ENCODE data around the gene LBR.

Gene LBR

DNA sequence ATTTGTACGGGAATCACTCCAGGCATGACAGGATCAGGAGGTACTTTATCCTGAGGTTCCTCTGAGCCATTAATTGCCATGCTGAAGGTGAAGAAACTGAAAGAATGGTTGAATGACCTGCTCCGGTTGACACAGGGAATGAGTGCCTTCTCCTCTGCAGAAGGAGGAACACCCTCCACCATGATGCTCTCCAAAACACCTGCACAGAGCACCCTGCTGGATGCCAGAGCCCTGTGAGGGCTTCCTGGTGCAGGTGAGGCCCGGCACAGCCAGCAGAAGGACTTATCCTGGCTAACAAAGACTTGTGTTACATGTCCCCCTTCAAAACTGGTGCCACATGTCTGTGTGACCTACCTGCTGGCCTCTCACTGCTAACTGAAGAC, 14.3 kb upstream of the LBR start:
- no peak for DNase-seq

DNA sequence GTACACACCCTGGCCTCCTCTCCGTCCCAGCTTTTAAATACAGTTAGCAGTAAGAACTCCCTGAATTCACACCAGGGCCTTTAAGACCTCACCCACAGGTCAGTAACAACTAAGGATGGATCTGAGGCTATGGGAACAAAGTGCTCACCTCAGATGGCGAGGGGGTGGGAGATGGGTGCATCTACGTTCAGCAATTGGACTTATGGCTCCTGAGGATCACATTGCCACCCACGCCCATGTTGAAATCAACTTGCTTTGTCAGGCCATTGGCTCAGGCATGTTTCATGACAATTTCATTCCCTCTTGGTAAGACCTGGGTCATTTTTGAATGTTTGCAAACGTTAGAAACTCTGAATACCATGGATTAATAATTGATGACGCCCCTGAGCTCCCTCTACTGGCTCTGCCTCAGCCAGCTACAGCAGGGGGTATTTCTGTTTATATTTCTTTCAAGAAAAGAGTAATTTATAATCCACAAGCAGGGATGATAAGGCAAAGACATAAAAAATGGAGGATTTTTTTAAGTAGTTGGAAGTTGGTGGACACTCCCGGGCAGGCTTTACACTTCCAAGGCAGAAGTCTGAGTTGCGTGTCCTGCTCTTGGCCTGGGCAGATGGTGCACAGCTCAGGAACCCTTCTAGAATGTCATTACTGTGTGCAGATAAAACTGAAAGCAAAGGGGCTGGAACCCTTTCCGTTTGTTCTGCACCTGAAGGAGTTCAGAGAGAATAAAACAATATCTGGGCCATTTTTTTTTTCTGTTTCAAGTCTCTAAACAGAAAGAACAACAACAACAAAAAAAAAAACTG, 13.7 kb upstream of the LBR start:
- DNase-seq: peak; percentile 47

DNA sequence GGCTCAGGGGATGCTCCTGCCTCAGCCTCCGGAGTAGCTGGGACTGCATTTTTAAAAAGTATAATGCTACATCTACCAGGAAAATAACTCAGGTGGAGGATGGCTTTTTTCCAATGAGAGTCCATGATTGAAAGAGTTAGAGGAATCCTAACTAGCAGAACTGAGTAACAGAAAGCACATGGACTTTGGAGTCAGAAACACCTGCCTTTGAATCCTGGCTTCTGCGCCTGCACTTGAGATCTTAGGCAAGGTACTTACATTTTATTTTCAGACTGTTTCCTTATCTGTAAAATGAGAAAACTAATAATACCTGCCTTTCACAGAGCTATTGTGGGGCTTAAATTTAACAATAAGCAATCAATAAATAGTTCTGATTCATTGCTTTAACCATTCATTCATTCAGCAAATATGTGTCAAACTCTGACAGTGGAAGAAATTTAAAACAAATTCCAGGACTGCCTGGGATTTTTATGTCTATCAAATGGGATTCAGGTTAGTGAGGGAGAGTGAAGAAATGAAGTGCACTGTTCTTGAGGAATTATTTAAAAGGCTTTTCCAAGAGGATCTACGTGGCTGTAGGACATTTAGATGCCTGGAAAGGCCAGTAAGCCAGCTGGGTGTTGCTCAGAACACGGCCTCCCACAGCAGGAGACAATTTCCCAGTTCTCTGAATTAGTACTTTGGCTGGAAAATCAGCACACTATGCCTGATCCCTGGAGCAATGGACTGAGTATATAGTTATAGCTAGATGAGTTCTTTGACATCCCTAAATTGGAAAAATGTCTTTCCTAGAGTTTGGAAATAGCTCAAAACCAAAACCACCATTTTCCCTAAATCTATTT, 12.8 kb upstream of the LBR start:
- DNase-seq: no peak

DNA sequence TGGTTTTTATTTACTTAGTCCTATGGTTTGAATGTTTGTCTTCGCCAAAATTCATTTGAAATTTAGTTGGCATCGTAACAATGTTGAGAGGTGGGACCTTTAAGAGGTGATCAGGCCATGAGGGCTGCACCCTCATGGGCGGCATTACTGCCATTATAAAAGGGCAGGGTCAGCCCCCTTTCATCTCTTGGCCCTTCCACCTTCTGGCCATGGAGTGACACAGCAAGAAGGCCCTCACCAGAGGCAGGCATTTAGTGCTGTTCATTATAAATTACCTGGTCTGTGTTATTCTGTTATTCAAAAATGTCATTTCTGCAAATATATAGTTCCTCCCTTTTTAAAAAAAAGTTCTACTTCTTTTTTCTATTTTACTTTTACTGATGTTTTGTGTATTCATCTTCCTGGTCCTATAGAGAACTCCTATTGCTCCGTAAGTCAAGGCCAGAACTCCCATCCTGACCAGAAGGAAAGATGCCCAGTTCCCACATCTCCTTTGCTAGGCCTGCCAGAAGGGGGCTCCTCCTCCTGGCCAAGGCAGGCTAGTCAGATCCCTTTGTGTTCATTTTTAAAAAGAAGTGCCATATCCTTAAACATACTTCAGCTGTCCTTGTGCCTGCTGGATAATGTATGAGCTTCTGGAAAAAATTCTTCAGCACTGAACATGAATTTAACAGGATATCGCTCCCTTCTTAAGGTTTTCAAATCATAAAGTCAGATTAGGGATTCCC, 10.0 kb upstream of the LBR start:
- no peak for DNase-seq

DNA sequence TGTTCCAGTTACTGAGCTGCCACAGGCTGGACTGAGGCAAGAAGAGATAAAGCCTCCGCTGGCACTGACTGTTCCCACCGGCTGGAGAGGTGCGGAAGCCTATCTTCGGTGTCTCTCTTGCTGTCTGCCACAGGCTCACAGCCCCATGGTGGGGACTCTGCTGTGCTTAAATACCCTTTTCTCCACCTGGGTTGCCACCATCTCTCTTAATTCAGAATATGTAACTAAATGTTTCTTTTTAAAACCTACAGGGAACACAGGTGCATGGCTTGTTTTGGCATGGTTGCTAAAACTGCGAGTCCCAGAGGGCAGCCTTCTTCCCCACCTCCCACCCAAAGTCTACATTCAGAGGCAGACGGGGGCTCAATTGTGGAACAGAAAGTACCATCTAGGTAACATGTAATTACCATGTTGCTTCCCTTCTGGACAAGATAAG, 8.1 kb upstream of the LBR start:
- peak; percentile 65 for DNase-seq

DNA sequence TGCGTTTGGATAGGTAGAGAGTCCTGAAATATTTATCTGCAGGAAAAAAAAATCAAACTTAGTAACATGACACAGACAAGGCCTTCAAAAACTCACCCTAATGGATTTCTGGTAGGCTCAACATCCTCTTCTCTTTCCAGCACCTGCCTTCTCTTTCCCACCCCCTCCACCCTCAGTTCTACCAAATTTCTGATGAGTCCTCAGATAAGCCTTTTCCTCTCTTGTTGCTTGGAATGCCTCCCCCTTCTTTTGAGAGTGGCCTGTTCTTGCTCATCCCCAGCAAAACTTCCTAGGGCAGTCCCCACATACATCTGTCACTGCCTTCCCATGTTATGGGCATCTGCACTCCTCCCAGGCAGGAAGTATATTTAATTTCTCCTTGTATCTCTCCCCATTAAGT, 7.6 kb upstream of the LBR start:
- DNase-seq: no peak

DNA sequence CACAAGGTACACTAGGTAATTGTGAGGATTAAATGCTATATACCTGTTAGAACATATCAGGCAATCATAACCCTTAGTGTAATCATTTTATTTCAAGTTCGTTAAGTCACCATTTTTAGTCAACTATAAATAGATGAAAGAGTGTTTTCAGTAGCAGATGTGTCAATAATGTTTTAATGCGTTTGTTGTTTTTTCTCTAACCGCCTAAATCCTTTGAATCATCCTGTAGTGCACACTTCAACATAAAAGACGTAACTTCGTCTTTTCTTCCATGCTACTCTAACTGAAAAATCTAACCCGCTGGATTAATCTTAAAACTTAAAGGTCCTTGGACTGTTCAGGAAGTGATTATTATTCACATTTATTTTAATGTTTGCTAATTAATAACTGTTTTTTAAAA, 7.2 kb upstream of the LBR start:
- no peak for DNase-seq

DNA sequence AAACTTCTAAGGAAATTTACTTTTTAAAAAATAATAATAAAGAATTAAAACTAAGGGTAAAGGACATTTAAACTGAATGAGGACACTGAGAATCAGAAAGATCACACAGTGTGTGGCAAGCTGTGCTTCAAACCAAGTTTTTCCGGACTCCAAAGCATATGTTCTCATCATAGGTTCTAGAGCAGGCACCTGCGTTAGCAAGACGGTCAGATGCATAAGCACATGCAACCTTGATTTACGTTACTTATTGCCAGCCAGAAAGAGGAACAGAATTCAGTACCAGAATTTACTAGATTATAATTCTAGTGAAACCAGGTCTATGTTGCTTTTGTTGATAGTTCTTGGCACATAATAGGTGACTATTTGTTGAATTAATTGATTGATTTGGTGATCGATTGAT, 6.2 kb upstream of the LBR start:
- no peak for DNase-seq

DNA sequence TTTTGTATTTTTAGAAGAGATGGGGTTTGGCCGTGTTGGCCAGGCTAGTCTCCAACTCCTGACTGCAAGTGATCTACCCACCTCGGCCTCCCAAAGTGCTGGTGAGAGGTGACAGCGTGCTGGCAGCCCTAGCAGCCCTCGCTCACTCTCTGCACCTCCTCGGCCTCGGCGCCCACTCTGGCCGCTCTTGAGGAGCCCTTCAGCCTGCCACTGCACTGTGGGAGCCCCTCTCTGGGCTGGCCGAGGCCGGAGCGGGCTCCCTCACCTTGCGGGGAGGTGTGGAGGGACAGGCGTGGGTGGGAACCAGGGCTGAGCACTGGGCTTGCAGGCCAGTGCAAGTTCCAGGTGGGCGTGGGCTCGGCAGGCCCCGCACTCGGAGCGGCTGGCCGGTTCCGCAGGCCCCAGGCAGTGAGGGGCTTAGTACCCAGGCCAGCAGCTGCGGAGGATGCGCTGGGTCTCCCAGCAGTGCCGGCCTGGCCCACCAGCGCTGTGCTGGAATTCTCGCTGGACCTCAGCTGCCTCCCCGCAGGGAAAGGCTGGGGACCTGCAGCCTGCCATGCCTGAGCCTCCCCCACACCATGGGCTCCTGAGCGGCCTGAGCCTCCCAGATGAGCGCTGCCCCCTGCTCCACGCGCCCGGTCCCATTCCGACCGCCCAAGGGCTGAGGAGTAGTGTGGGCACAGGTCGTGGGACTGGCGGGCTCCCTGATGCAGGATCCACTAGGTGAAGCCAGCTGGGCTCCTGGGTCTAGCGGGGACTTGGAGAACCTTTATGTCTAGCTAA, 3.4 kb upstream of the LBR start:
- DNase-seq: no peak

DNA sequence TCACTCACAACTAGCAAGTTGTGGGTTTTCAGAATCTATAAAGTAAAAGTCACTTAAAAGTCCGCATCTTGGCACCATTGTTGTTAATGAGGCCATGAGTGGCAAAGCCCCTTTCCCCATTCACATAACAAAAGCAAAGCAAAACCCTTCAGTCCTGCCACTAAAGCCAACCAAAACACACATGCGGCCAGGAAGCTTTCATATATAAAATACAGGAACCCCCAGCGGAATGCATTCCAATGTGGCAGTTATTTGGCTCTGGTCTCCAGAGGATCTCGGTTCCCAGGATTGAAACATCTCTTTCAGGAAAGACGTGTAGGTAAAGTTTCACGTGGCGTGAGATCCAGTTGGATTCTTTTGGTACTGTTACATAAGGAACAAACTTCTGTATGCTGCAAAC, 2.5 kb upstream of the LBR start:
- DNase-seq: no peak

DNA sequence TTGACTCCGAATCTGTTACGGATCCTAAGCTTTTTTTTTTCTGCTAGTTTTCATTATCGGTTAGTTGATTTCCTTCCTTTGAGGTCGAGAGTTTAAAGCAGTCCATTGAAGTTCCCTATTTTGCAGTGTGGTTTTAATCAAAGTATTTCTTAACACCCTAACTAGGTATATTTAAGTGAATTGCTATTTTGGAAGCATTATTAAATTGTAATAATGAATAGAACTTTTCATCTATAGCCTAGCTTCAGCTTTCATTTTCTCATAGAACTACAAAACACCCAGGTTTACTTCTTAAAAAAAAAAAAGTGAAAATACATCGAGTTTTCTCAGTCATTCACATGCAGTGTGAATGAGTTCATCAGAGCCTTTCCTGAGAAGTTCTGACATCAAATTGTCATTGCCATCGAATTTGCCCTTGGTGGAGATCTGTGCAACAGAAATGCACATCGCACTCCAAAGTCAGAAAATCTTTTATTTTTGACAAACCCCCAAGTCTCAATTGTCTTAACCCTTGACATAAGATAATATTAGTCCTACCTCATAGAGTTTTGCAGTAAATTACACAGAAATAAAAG, 1.1 kb upstream of the LBR start:
- DNase-seq: no peak

DNA sequence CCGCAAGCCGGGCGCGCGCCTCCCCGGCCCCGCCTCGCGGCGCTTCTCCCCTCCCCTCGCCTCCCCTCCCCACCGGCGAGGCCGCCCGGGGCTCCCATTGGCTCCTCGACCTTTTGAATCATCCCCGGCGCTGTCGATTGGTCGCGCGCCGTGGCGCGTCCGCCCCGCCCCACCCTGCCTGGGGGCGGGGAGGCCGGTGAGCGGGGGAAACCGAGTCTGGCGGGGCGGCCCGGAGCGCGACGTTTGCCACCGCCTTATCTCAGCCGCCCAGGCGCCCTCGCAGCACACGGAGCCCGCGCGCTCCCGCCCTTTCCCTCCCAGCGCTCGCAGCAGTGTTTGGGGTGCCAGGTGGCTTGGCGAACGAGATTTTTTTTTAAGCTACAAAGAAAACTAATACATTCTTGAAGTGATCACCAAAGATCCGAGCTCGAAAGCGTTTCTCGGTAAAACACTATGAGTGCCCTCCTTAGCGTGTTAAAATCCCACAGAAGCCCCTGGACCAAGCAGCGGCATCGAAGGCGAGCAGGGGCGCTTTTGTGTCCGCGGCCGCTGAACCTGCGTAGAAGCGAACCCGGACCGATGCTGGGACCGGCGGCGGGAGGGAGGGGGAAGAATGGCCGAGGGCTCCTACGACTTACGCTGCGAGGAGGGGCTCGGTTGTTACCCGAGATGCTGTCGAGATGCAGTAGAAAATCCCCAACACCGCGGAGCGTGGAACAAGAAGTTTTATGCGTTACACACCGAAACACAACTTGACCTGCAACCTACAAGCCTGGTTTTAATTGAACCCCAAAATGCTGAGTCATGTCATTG, 436 bp upstream of the LBR start:
- DNase-seq: peak; percentile 96

DNA sequence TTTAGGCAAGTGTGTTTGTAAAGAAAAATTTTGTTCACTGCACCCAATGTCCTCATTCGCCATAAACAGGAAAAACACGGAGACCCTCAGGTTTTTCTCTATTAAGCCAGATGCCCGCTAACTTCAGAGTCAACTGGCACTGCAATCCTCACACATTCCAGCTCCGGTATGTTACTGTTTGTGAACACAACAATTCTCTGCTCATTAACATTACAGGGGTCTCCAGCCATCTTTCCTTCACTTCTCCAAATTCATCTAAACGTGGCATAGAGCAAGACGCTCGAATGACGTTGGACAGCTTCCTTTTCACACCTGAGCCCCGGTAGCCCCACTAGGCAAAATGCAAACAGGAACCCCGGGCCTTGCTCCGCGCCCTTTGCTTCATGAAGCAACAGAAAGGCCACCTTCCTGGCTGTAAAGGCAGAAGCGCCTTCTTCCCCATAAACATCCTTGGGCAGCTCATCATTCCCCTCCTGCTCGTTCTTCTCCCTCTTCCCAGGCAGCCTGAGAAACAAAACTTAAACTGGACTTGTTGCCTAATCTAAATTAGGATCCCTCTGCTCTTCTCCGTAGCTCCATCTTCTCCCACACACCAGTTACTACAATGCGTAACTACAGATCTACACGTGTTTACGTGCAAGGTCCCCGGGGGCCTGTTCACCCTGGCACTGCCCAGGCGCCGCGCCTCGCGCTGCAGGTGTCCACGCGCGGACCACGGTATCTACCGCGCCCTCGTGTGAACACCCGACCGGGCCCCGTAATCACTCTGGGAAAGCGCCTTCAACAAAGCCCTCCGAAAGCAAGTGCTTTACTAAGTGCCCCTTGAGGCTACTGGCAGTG, 1.2 kb downstream of the LBR start:
- peak; percentile 32 for DNase-seq

DNA sequence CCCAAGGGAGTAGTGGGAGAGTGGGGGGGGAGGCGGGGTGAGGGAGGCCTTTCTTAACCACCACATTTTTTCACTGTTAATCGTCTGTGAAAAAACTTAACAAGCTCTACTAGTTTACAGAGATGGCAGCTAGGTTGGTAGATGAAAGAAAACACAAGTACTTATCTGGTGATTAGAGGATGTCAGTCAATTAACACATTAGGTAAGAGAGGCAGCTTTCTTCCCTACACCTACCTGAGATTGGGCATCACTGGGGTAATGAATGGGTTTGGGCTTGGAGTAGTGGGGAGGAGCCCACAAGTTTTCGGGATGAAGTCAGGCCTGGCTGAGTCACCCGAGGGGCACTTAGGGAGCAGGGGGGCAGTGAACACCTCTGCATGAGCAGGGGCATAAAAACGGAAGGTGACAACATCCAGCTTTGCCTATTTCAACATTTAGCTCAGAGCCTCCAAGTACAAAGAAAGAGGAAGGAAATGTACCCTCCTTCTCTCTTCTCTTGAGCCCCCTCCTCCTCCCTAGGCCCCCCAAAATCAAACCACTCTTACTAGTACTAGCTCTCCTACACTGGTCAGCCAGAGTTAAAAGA, 2.5 kb downstream of the LBR start:
- DNase-seq: no peak

DNA sequence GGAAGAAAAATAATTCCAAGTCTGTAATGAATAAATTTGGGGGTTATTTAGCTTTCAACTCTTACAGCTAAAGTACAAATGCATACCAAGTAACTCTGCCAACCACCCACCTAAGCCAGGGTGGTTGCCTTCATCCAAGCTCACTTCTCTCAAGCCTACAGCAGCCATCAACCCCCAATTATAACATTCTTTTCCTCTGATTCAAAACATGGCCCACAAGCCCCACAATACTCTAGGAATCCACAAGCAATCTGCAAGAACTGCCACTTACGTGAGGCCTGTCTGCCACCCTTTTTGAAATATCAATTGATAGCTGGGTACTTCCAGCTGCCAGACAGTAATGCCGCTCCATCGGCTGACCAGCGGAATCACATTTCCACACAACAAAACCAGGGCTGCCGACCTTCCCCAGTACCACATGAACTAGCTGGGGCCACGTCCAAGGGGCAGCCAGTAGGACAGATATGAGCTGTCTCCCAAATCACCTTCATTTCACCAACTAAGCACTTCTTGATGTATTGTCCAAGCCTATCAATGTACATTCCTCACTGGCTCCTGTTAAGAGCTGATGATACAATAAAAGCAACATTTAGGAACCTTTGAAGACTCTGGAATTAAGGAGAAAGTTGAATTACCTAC, 3.2 kb downstream of the LBR start:
- no peak for DNase-seq

DNA sequence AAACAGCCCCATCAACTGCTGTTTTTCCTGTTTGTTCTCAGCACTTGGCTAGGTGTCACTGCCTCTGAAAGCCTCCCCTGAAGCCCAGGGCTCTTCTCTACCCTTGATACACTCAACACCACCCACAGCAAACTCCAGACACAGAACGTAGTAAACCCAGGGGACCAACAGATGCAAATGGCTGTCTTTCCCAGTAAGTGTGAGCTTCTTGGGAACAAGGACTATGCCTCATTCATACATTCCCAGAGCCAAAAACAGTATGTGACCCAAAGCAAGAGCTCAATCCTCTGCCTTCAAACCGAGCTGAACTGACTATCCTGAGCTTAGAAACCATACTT, 4.4 kb downstream of the LBR start:
- DNase-seq: no peak

DNA sequence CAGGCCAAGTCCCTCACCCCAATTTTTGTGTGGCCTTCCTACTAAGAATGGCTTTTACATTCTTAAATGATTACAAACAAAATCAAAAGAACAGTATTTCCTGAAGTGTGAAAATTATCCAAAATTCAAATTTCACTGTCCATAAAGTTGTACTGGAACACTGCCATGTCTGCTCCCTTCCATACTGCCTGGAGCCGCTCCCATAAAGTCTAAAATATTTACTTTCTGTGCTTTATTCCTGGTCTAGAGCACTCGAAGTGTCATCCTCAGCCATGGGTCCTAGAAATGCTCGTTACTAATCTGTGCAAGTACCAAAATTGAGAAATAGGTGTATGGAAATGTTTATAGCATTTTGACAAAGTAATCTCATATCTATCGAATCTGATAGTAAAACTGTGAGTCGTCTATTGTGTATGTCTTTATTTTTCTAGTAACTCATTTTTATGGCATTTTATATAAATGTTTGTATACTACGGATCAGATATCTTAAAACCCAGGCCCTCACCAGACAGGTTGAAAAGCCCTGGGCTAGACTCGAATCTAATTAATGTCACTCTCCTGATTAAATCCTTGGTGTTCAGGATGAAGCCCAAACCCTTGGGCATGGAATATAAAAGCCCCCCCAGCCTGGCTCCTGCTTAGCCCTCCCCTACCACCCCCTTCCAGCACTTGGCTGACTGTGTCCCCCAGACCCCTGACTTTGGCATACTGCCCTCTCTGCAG, 4.9 kb downstream of the LBR start:
- DNase-seq: no peak

DNA sequence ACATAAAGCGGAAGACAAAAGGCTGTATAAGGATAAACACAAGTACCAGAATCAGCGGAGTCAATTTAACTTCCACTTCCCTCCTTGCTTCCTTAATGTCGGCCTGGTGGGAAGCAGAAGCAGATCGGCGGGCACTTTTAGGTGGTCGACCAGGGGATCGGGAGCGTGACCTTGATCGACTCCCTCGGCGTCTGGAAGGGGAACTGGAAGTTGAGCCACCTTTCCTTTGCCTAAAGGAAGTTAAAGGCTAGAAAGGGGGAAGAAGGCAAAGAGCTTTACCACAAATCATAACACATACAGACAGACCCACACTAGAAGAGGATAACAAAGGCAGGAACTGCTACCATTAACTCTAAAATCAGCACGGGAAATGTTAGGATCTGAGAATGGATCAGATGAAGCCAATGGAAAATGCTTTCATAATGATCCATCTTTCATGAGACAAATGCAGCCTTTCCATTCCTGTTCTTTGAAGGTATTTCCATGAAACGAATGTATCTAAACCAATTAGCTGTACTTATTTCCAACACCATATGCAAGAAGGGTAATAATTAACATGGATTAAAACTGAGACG, 5.7 kb downstream of the LBR start:
- DNase-seq: no peak

DNA sequence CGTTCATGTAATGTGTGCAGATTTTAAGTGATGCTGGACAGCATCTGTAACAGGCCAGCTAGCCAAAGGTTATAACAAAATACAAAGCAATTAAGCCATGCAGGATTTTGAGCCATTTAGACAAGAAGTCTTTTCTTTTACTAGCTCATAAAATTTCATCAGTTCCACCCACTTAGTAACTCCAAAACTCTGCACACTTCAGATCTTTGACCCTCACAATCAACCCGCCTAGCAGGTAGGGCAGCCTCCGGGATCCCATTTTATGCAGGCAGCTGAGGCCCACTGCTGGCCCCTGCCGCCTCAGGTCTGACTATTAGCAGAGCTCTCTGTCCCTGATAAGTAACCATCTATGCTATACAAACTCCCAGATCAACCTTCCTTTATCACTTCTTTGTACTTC, 9.2 kb downstream of the LBR start:
- DNase-seq: no peak
